KMS-11 (cell line): Measurements from ENCODE around the gene CLDN9.
"Not testable (repeated sequence)": the region's sequence is repeated elsewhere in the genome, so short reads cannot be mapped to it uniquely, and the experiment has no call there.

Source experiments
- H2AFZ ChIP-seq: fragments of 200-600 bp; sonication (generic); 2 replicates; pipeline ENCODE4 v1.6.1; 2016; ENCODE audit warnings: antibody characterized with exemption, mixed run types, low read depth
- H3K27ac ChIP-seq: fragments of 200-600 bp; sonication (generic); 2 replicates; pipeline ENCODE4 v1.6.1; 2016; ENCODE audit warnings: mild to moderate bottlenecking, mixed run types
- H3K27me3 ChIP-seq: fragments of 200-600 bp; sonication (generic); 2 replicates; pipeline ENCODE4 v1.6.1; 2017; ENCODE audit warnings: mild to moderate bottlenecking, low read depth, mixed run types, moderate library complexity; ENCODE audit not compliant: insufficient read depth
- H3K36me3 ChIP-seq: fragments of 200-600 bp; sonication (generic); 2 replicates; pipeline ENCODE4 v1.6.1; 2017; ENCODE audit warnings: mild to moderate bottlenecking, mixed run types; ENCODE audit not compliant: insufficient read depth
- H3K4me1 ChIP-seq: fragments of 200-600 bp; sonication (generic); 2 replicates; pipeline ENCODE4 v1.6.1; 2016; ENCODE audit warnings: mild to moderate bottlenecking, low read depth, mixed run types; ENCODE audit not compliant: poor library complexity, severe bottlenecking
- H3K4me2 ChIP-seq: fragments of 200-600 bp; sonication (generic); 2 replicates; pipeline ENCODE4 v1.7.0; 2016; ENCODE audit warnings: mild to moderate bottlenecking, mixed run types
- H3K4me3 ChIP-seq: fragments of 200-600 bp; sonication (generic); IDR thresholded peaks from 2 replicates; pipeline ENCODE4 v1.6.1; 2017; ENCODE audit warnings: low read depth, low read length, mixed read lengths; ENCODE audit not compliant: insufficient read depth
- H3K79me2 ChIP-seq: fragments of 200-600 bp; sonication (generic); 2 replicates; pipeline ENCODE4 v1.6.1; 2016; ENCODE audit warnings: low read depth, mixed run types; ENCODE audit not compliant: insufficient read depth
- H3K9ac ChIP-seq: fragments of 200-600 bp; sonication (generic); 2 replicates; pipeline ENCODE4 v1.6.1; 2016; ENCODE audit warnings: mild to moderate bottlenecking, mixed run types
- H4K20me1 ChIP-seq: fragments of 200-600 bp; sonication (generic); 2 replicates; pipeline ENCODE4 v1.6.1; 2016; ENCODE audit warnings: mild to moderate bottlenecking, mixed run types; ENCODE audit not compliant: insufficient read depth
- TF ChIP-seq, protein P1 (sequence below): fragments of 200-600 bp; sonication (generic); conservative IDR thresholded peaks from 2 replicates; pipeline ENCODE4 v1.6.1; 2017; ENCODE audit warnings: low read depth, mild to moderate bottlenecking, antibody characterized with exemption, low read length, moderate library complexity, mixed read lengths

The CLDN9 gene

DNA sequence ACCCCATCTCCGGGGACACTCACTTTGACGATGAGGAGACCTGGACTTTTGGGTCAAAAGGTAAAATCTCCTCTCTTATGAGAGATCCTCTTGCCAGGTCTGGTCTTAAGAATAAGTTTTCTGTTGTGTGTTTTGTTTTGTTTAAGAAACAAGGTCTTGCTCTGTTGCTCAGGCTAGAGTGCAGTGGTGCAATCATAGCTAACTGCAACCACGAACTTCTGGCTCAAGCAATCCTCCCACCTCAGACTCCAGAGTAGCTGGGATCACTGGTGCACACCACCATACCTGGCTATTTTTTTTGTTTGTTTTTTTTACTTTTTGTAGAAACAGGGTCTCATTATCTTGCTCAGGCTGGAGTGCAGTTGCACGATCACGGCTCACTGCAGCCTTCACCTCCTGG is 37.8 kb downstream of the CLDN9 start:
- H3K36me3 ChIP-seq, result no peaks in the 10 kb centered on the region
- peaks cover 34% of the 10 kb centered on the region for H3K27me3 ChIP-seq
- H2AFZ ChIP-seq, result no peak overlapping the region
- H3K79me2 ChIP-seq, result no peaks in the 10 kb centered on the region
- H3K9ac ChIP-seq, result no peak overlapping the region
- no peaks in the 10 kb centered on the region for H3K4me1 ChIP-seq
- no peak overlapping the region for H3K27ac ChIP-seq
- H4K20me1 ChIP-seq, result no peaks in the 10 kb centered on the region
- no peak overlapping the region for H3K4me2 ChIP-seq
- no peak overlapping the region for H3K4me3 ChIP-seq
- TF ChIP-seq, protein P1, sequence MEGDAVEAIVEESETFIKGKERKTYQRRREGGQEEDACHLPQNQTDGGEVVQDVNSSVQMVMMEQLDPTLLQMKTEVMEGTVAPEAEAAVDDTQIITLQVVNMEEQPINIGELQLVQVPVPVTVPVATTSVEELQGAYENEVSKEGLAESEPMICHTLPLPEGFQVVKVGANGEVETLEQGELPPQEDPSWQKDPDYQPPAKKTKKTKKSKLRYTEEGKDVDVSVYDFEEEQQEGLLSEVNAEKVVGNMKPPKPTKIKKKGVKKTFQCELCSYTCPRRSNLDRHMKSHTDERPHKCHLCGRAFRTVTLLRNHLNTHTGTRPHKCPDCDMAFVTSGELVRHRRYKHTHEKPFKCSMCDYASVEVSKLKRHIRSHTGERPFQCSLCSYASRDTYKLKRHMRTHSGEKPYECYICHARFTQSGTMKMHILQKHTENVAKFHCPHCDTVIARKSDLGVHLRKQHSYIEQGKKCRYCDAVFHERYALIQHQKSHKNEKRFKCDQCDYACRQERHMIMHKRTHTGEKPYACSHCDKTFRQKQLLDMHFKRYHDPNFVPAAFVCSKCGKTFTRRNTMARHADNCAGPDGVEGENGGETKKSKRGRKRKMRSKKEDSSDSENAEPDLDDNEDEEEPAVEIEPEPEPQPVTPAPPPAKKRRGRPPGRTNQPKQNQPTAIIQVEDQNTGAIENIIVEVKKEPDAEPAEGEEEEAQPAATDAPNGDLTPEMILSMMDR, result no peak

DNA sequence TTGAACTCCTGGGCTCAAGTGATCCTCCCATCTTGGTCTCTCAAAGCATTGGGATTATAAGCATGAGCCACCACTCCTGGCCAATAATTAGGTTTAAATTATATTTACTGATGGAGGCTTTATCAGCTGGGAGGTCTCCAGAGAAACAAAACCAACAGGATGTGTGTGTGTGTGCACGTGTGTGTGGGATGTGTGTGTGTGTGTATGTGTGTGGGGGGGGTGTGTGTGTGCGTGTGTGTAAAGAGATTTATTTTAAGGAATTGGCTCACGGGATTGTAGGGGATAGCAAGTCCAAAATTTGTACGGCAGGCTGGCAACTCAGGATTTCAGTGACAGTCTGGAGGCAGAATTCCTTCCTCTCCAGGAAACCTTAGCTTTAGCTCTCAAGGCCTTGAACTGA is 38.3 kb downstream of the CLDN9 start:
- Histone ChIP-seq H3K36me3 (no peaks in the 10 kb centered on the region), H3K27me3 (peaks cover 30% of the 10 kb centered on the region), H3K4me2 (no peak overlapping the region), H3K4me3 (no peak overlapping the region), H2AFZ (no peak overlapping the region), H3K79me2 (no peaks in the 10 kb centered on the region), H3K9ac (no peak overlapping the region), H3K4me1 (no peaks in the 10 kb centered on the region), H4K20me1 (no peaks in the 10 kb centered on the region), H3K27ac (no peak overlapping the region)
- TF ChIP-seq, protein P1, result no peak

GRCh38 chr16:3051494-3051893 is 38.8 kb downstream of the CLDN9 start:
- TF ChIP-seq, protein P1, result no peak
- no peak overlapping the region for H2AFZ ChIP-seq
- no peaks in the 10 kb centered on the region for H3K36me3 ChIP-seq
- no peaks in the 10 kb centered on the region for H3K4me1 ChIP-seq
- no peak overlapping the region for H3K4me3 ChIP-seq
- H3K79me2 ChIP-seq, result no peaks in the 10 kb centered on the region
- H3K27ac ChIP-seq, result no peak overlapping the region
- no peak overlapping the region for H3K4me2 ChIP-seq
- no peak overlapping the region for H3K9ac ChIP-seq
- H3K27me3 ChIP-seq, result peaks cover 25% of the 10 kb centered on the region
- no peaks in the 10 kb centered on the region for H4K20me1 ChIP-seq

DNA sequence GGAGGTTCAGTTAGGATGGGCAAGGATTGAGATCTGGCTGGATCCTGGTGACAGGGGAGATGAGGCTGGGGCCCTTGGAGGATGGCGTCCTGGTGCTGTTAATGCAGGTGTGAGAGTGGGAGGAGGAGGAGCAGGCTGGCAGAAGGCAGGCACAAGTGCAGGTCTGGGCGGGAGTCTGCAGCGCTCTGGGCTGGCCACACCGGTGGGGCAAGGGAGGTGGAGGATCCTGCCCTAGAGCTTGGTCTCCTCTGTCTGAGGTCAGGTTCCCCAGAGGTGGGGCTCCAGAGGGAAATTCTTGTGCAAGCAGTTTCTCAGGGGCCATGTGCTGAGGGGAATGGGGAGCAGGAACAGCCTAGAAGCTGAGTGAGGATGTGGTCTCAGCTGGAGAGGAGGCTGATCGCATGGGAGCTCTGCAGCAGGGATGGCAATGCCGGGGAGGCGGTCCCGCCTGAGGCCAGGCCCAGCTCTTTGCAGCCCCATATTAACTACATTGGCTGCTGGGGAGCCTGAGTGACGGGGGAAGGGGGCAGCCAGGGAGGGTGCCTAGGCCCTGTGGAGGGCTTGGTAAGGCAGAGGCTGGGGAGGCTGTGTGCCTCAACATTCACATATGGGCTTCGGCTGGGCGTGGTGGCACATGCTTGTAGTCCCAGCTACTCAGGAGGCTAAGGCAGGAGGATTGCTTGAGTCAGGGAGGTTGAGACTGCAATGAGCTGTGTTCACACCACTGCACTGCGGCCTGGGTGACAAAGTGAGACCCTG is 40.0 kb downstream of the CLDN9 start:
- H3K4me1 ChIP-seq, H3K36me3 ChIP-seq, H3K9ac ChIP-seq, H3K4me2 ChIP-seq, H3K27ac ChIP-seq, H3K4me3 ChIP-seq, H4K20me1 ChIP-seq, H2AFZ ChIP-seq, H3K79me2 ChIP-seq: not testable (repeated sequence)
- peaks cover 12% of the 10 kb centered on the region; the same call in 1 of the 2 replicates for H3K27me3 ChIP-seq

DNA sequence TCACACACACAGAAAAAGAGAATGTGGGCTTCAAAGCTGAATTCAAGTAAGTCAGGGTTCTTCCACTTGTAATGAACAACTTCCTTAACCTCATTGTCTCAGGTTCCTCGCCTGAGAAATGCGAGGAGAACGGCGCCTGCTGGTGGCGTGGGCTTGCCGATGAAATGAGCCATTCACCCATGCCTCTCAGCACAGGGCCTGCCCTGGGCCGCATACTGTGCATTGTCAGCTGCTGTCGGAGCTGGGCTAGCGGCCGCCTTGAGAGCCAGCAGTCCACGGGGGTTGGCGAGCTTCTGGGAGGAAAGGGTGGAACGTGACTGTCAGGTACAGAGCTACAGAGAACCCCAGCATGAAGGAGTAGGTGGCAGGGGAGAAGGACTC is 40.6 kb downstream of the CLDN9 start:
- not testable (repeated sequence) for H3K79me2 ChIP-seq, H3K27ac ChIP-seq, H3K4me1 ChIP-seq, H4K20me1 ChIP-seq, H3K4me3 ChIP-seq, H3K9ac ChIP-seq, H3K4me2 ChIP-seq, H3K36me3 ChIP-seq, H2AFZ ChIP-seq, H3K27me3 ChIP-seq
